ENCODE results near the gene PHLDA1.
"Not testable (repeated sequence)": the region's sequence is repeated elsewhere in the genome, so short reads cannot be mapped to it uniquely, and the experiment has no call there.

PHLDA1 gene

GRCh38 chr12:76018111-76018510 lies 13.5 kb downstream of the PHLDA1 start:
- FAIRE-seq: no peak

- no peak for FAIRE-seq
Measured at GRCh38 chr12:76014007-76014406, 17.6 kb downstream of the PHLDA1 start.

DNA sequence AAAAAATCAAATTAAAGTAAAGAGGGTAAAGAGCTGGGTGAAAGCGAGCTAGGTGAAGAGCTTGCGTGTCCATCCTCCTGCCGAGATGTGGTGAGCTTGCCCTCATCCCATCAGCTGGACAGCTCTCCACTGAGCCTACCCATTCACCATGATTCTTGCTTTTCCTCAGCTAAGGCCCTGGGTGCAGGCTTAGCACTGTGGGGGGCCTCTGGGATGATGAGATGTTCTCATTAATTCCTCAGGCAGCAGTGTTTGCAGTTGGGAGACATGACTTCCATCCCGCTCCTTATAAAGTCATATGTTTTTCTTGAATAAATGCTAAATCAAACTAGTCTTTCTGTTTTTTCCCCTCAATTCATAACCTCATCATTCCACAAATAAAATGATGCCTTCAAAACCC lies 18.0 kb downstream of the PHLDA1 start:
- no peak for FAIRE-seq

GRCh38 chr12:76012644-76013043 lies 18.9 kb downstream of the PHLDA1 start:
- FAIRE-seq: no peak

DNA sequence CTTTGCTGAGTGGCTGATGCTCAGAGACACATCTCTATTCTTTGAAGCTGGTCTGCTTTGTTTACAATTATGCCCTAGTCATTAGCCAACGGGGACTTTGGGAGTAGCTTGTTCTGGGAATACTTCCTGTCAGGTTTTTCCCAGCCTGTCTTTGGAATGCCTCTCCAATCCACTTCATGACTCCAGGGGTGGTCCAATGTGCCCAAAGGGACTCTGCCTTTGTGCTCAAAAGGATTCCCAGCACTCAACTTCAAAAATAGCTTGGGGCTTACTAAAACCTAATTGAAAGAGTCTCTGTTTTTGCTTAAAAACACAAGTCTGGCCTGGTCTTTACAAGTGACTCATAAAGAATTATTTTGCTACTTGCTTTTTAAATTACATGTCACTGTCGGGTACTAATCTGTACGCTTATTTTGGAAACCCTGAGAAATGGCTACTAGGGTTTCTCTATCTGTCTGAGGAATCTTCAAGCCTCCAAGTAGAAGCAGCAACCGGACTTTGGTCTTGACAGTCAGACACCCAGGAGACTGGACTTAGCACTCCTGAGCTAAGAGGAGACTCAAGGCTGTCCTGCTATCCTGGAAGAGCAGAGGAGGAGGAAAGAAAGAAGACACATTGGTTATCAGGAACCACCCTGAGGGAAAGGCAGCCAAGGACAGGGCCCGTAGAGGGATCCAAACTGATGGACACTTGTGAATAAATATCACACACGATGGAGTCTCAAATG lies 20.7 kb downstream of the PHLDA1 start:
- no peak for FAIRE-seq

- no peak for FAIRE-seq
Measured at GRCh38 chr12:76008428-76008827, 23.1 kb downstream of the PHLDA1 start.

DNA sequence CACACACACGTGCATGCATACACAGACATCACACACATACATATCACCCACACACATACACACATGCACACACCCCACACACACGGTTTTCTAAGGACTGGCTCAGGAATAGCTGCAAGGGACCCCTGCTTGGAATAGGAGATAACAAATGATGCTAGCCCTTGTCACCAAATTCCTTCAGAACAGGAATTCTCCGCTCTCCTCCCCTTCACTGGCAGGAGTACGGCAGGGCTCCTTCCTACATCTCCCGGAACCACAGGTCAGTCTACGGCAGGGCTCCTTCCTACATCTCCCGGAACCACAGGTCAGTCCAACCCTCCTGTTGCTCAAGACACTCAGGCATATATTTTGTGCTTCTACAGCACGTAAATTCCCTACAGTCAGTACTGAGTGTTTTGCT lies 23.9 kb downstream of the PHLDA1 start:
- no peak for FAIRE-seq

DNA sequence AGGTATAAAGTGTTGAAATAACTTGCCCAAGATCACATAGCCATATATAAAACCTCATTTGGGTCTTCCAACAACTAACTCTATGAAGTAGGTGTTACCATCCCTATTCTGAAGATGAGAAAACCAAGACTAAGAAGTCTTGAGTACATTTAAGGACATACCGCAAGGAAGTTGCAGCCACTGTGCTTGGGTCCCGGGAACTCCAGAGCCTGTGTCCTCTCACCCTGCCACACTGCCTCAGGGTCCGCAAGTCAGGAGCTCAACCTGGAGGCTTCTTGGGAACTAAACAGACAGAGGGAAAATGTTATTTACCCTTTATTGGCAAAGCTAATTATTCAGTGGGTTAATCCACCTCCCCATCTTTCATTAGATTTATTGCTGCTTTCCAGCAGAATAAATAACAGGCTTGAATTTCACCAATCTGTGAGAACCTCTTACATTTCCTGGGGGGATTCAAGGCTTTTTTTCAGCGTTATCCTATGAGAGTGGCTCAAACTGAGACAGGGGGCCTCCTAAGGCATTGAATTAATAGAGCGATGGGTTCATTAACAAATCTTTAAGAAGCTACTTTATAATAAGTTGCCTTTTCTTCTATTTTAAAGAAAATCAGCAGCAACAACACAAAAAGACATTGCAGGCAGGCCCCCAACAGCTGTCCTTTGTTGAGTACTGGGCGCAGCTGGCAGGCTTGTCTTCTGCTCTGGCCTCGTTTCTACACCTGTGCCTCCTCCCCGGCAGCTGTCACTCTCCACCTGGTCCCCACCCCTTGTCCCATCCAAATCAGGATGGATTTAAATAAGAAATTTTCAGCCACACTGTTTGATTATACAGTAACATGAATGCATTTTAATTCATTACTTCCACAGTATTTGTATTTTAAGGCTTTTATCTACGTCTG lies 25.3 kb downstream of the PHLDA1 start:
- no peak for FAIRE-seq

GRCh38 chr12:76003355-76003638 lies 28.3 kb downstream of the PHLDA1 start:
- FAIRE-seq: no peak

DNA sequence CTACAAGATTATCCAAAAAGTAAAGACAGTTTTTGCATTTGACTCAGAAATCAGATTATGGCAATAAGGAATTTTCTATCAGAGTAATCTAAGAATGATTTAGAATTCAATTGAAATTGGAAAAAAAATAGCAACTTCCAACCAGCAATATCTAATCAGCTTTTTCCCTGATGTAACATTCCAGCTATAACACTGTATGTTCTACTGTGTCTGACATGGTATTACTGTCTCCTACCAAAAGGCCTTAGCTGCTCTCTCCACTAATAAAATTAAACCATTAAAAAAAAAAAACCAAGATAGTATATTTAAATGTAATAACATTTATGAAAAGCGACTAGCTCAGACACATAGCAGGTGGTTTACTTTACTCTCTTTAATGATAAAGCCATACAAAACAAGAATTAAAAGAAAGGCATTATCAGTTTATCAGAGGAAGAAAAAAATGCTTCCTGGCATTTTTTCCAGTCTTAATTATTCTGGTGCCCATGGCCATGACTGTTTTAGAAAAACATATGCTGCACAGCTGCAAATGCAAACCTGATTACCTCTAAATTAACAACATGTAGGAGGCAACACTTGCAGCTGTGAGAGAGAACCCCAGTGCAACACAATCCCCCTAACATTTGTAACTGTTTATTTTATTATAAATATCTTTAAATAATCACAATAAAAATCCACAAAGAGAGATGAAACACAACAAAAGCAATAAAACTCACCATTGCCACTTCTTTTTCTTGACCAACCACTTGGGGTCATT lies 28.8 kb downstream of the PHLDA1 start:
- FAIRE-seq: no peak

- FAIRE-seq: no peak
Measured at GRCh38 chr12:75998292-75999063, 33.1 kb downstream of the PHLDA1 start.

DNA sequence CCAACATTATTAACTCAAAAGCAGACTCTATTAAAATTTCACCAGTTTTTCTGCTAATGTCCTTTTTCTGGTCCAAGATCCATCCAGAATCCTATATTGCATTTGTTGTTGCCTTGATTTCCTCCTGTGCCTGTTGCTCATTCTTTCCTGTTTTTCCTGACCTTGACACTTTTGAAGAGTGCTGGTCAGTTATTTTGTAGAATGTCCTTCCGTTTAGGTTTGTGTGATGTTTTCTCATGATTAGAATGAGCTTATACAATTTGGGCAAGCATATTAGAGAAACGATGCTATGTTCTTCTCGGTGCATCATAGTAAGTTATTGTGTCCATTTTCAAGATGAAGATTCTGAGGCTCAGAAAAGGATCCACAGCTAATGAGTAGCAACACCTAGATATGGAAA lies 33.9 kb downstream of the PHLDA1 start:
- FAIRE-seq: no peak

- no peak for FAIRE-seq
Measured at GRCh38 chr12:75996861-75997447, 34.6 kb downstream of the PHLDA1 start.

- no peak for FAIRE-seq
Measured at GRCh38 chr12:75995691-75996090, 35.9 kb downstream of the PHLDA1 start.

- FAIRE-seq: no peak
Measured at GRCh38 chr12:75994069-75994740, 37.4 kb downstream of the PHLDA1 start.

DNA sequence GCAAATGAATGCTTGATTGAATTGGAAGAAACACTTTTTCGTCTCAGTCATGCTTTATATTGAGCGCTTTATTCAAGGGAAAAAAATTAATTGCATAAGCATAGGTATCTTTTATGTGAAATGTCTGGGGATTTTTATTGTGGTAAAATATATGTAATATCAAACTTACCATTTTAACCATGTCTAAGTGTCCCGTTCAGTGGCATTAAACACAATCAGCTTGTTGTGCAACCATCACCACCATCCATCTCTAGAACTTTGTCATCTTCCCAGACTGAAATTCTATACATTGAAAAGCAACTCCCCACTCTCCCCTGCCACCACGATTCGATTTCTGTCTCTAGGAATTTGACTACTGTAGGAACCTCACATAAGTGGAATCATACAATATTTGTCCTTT lies 39.8 kb downstream of the PHLDA1 start:
- FAIRE-seq: no peak

GRCh38 chr12:75990189-75990912 lies 41.2 kb downstream of the PHLDA1 start:
- FAIRE-seq: no peak

DNA sequence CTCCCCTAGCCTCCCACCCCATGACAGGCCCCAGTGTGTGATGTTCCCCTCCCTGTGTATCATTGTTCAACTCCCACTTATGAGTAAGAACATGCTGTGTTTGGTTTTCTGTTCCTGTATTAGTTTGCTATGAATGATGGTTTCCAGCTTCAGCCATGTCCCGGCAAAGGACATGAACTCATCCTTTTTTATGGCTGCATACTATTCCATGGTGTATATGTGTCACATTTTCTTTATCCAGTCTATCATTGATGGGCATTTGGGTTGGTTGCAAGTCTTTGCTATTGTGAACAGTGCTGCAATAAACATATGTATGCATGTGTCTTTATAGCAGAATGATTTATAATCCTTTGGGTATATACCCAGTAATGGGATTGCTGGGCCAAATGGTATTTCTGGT lies 43.9 kb downstream of the PHLDA1 start:
- not testable (repeated sequence) for FAIRE-seq

DNA sequence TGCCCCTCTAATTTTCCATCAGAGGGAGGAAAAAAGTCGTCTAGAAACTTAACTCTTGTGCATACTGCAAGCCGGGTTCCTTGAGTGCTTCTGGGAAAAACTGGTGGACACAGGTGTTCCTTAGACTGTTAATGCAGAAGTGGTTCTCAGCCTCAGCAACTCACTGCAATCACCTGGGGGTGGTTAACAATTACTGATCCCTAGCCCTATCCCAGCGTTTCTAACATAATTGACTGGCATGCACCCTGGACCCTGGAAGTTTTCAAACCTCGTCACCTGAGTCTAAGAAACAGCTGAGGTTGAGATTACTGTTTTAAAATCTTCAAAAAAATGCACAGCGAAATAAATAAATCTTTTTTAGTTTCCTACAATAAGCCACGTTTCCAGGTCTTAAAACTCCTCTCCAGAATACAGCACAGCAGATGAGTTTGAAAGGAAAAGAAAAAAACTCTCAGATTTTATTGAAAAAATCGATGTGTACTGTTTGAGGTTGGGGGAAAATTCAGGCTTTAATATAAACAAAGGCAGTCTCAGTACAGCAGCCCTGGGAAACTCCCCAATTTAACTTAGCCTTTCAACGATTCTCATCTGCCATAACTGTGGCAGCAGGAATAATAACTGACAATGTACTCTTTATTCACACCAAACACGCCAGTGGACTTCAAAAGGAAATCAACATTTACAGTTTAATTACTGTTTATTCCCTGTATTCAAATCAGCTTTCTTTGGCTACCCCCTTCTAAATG lies 45.4 kb downstream of the PHLDA1 start:
- FAIRE-seq: no peak

DNA sequence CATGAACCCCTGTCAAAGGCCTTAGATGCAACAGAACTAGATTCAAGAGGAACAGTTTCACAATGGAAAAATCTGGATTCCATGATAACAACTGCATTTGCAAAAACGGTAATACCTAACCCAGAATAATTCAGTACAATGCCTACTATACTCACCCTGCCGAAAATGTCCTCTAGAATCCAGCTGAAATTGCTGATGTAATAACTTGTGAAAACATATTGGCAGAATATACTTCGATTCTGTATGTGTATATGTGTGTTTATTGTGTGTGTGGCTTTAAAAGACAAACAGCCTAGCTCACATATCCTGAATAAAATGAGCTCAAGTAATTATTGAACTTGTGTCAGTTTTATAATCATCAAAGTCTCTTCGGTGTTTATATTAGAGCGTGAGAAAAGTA lies 46.0 kb downstream of the PHLDA1 start:
- no peak for FAIRE-seq

Measured in colon (tissue), 2 donors.